HG03139 (cell line): ENCODE results near the gene WDR7.

ENCODE experiments used
- ATAC-seq: cut with Tn5 transposase; IDR thresholded peaks from one replicate; pipeline ENCODE4 v1.9.1; 2021; ENCODE audit not compliant: unreplicated experiment

The WDR7 gene

GRCh38 chr18:56873441-56874140 lies 222.4 kb downstream of the WDR7 start:
- no peak for ATAC-seq

GRCh38 chr18:56878711-56879110 lies 227.6 kb downstream of the WDR7 start:
- ATAC-seq, result no peak

GRCh38 chr18:56884511-56884910 lies 233.4 kb downstream of the WDR7 start:
- no peak for ATAC-seq

GRCh38 chr18:56888978-56889377 lies 237.8 kb downstream of the WDR7 start:
- no peak for ATAC-seq

GRCh38 chr18:56889621-56890020 lies 238.5 kb downstream of the WDR7 start:
- no peak for ATAC-seq

- ATAC-seq, result no peak
These were observed 239.5 kb downstream of the WDR7 start for GRCh38 chr18:56890632-56891031.

- ATAC-seq, result no peak
These were observed 240.0 kb downstream of the WDR7 start for GRCh38 chr18:56891116-56891515.

GRCh38 chr18:56891870-56892269 lies 240.7 kb downstream of the WDR7 start:
- ATAC-seq, result no peak

GRCh38 chr18:56897122-56897521 lies 246.0 kb downstream of the WDR7 start:
- ATAC-seq, result no peak

GRCh38 chr18:56899660-56900059 lies 248.5 kb downstream of the WDR7 start:
- no peak for ATAC-seq

GRCh38 chr18:56900195-56901094 lies 249.3 kb downstream of the WDR7 start:
- no peak for ATAC-seq

GRCh38 chr18:56901919-56902318 lies 250.8 kb downstream of the WDR7 start:
- no peak for ATAC-seq

GRCh38 chr18:56902653-56903052 lies 251.5 kb downstream of the WDR7 start:
- ATAC-seq, result no peak

- no peak for ATAC-seq
These were observed 252.5 kb downstream of the WDR7 start for GRCh38 chr18:56903686-56904085.

GRCh38 chr18:56907771-56908170 lies 256.6 kb downstream of the WDR7 start:
- no peak for ATAC-seq

- ATAC-seq, result no peak
These were observed 259.1 kb downstream of the WDR7 start for GRCh38 chr18:56910237-56910636.

- ATAC-seq, result no peak
These were observed 259.8 kb downstream of the WDR7 start for GRCh38 chr18:56910967-56911366.

GRCh38 chr18:56913941-56914340 lies 262.8 kb downstream of the WDR7 start:
- no peak for ATAC-seq

GRCh38 chr18:56919190-56919589 lies 268.0 kb downstream of the WDR7 start:
- no peak for ATAC-seq

GRCh38 chr18:56921896-56922480 lies 270.8 kb downstream of the WDR7 start:
- ATAC-seq, result peak; percentile 90

GRCh38 chr18:56926734-56927133 lies 275.6 kb downstream of the WDR7 start:
- no peak for ATAC-seq

GRCh38 chr18:56927786-56928185 lies 276.6 kb downstream of the WDR7 start:
- no peak for ATAC-seq
